Measurements from ENCODE around the gene WNT7A.
"Not testable (repeated sequence)": the region's sequence is repeated elsewhere in the genome, so short reads cannot be mapped to it uniquely, and the experiment has no call there.

Gene WNT7A

GRCh38 chr3:13865106-13865505 is 14.8 kb downstream of the WNT7A start:
- no peak for FAIRE-seq

- no peak for FAIRE-seq
These were observed 15.8 kb downstream of the WNT7A start for GRCh38 chr3:13863965-13864595.

GRCh38 chr3:13863382-13863952 is 16.4 kb downstream of the WNT7A start:
- FAIRE-seq, result no peak

- no peak for FAIRE-seq
These were observed 18.4 kb downstream of the WNT7A start for GRCh38 chr3:13861461-13861860.

- FAIRE-seq, result no peak
These were observed 19.9 kb downstream of the WNT7A start for GRCh38 chr3:13860001-13860400.

GRCh38 chr3:13858768-13859520 is 20.9 kb downstream of the WNT7A start:
- FAIRE-seq, result no peak

- FAIRE-seq, result no peak
These were observed 22.0 kb downstream of the WNT7A start for GRCh38 chr3:13857702-13858380.

- FAIRE-seq, result not testable (repeated sequence)
These were observed 23.2 kb downstream of the WNT7A start for GRCh38 chr3:13856628-13857027.

GRCh38 chr3:13856006-13856405 is 23.9 kb downstream of the WNT7A start:
- FAIRE-seq, result no peak

GRCh38 chr3:13854492-13854891 is 25.4 kb downstream of the WNT7A start:
- FAIRE-seq, result no peak

GRCh38 chr3:13853978-13854296 is 25.9 kb downstream of the WNT7A start:
- no peak for FAIRE-seq

- no peak for FAIRE-seq
These were observed 26.5 kb downstream of the WNT7A start for GRCh38 chr3:13853256-13853977.

GRCh38 chr3:13852638-13853009 is 27.2 kb downstream of the WNT7A start:
- FAIRE-seq, result no peak

GRCh38 chr3:13851997-13852637 is 27.8 kb downstream of the WNT7A start:
- no peak for FAIRE-seq

- FAIRE-seq, result no peak
These were observed 28.6 kb downstream of the WNT7A start for GRCh38 chr3:13851091-13851849.

- no peak for FAIRE-seq
These were observed 29.5 kb downstream of the WNT7A start for GRCh38 chr3:13850161-13850945.

- no peak for FAIRE-seq
These were observed 30.9 kb downstream of the WNT7A start for GRCh38 chr3:13849018-13849417.

- FAIRE-seq, result no peak
These were observed 32.9 kb downstream of the WNT7A start for GRCh38 chr3:13846716-13847570.

- no peak for FAIRE-seq
These were observed 33.6 kb downstream of the WNT7A start for GRCh38 chr3:13846238-13846637.

- no peak for FAIRE-seq
These were observed 34.1 kb downstream of the WNT7A start for GRCh38 chr3:13845806-13846205.
